Measurements from ENCODE around the gene GRM4.

GRM4 gene

DNA sequence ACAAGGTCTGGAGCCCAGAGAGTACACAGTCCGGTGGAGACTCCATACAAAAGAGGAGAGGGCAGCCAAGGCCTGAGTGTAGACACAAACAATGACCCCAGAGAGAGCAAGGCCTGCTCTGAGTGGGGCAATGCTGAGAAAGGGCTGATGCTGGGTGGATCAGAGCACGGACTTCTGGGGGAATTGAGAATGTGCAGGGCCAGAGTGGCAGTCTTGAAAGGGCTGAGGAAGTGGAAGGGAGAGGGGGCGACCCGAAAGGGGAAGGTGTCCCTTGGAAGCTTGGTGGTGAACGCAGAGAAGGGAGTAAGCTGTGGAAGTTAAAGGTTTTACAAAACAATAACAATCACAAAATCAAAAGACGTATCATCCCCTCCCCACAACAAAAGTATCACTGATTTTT is 12.0 kb upstream of the GRM4 start:
- no peak for DNase-seq (ENCODE audit: low read depth in 1 of 2, low spot score in 1 of 2)

- DNase-seq (ENCODE audit: low read depth in 1 of 2, low spot score in 1 of 2): no peak
Measured at GRCh38 chr6:34157236-34157830, 11.4 kb upstream of the GRM4 start.

DNA sequence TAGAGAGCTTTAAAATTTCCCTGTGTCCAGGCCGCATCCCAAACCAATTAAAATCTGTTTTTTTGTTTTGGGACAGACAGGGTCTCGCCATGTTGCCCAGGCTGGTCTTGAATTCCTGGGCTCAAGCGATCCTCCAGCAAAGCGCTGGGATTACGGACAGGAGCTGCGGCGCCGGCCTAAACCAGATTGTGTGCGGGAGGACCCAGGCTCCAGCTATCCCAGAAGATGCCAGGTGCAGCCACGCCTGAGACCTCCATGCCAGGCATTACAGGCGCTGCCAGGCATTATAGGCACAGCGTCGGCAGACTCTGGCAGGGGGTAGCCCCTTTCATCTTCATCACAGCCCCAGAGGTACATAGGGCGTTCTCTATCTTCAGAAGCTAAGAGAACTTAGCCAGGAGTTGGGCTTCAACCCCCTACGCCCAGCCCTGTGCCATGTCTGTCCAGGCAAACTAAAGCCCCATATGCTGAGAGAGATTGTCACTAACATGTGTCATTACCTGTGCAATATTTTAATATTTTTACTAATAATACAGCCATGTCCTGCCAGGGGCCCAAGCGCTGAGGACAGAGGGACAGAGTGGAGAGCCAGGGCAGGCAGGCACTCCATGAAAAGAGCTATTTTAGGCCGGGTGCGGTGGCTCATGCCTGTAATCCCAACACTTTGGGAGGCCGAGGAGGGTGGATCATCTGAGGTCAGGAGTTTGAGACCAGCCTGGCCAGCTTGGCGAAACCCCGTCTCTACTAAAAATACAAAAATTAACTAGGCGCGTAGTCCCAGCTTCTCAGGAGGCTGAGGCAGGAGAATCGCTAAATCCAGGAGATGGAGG is 9.8 kb upstream of the GRM4 start:
- DNase-seq (ENCODE audit: low read depth in 1 of 2, low spot score in 1 of 2): no peak

DNA sequence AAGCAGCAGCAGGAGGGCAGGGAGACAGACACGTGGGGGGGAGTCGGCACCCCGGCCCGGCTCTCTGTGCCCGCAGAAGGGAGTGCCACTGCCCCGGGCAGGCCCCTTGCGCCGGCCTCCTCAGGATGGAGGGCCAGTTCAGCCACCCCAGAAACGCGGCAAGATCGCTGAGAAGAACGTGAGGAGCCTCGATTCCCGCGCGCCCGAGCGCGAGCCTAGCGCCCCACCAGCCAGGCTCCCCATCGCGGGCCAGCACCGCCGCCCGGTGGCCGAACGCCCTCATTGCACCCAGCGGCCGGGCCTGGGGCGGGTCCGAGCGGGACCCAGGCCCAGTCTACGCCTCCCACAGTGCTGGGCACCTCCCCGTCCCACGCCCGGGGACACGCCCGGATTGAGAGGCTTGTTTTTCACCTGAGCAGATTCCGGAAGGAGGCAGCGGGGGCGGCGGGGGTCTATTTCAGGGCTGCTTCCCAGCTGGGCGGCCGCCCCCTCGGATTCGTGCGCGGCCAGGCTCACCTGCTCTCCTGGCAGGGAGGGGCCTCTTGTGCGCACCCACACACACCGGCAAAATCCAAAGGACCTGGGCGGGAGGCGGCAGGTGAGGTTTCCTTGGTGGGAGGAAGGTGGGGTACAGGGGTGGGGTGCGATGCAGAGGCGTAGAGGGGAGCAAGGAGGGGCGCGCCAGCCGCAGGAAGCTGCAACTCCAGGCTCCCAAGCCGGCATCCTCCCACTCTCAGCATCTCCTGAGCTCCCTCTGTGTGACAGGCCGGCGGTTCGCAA is 9.0 kb upstream of the GRM4 start:
- DNase-seq (ENCODE audit: low read depth in 1 of 2, low spot score in 1 of 2): peak; percentile 47 to 69

DNA sequence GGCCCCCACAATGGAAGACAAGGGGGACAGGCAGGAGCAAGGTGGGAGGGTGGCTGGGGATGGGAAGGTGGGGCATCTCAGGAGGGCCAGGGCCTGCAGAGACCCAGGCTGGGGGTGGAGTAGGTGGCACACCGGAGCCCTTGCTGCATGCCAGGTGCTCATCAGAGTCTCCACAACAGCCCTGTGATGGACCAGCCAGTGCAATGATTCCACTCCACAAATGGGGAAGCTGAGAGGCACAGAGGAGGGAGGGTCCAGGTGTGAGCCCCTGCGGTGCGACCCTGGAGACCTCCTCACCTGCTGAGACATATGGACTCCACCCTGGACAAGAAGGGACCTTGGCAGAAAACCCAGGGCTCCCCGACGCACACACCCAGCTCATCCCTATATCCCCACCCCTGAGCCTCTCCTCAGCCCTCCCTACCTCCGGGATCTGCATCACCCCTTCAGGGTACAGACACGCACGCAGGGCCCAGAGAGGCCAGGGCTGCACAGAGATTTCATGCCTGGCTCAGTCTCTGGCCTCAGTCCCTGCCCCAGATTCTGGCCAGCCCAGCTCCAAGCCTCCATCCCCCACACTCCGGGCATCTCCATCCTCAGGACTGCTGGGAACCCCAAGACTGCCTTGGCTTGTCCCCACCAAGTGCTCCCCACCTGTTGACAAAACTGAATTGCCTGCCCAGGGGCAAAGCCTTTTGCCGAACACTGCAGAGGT is 7.1 kb upstream of the GRM4 start:
- no peak for DNase-seq (ENCODE audit: low read depth in 1 of 2, low spot score in 1 of 2)

DNA sequence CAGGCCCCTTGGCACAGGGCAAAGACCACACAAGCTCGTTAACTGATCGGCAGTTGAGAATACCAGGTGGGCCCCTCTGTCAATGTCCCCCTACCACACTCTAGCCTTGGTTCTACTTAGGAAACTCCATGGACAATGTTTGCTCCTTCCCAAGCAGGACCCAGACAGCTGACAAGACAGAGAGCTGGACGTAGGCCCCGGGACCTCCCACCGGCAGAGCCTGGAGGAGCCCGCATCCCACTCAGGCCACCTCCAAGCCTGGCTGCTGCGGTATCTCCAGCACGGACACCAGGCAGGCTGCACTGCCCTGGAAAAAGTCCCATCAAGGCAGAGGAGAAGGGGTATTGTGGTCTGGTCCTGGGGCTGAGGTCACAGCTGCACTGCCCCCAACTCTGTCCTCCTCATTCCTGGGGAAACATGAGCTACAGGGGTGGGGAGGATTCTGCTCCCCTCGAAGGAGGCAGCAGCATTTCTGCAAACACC is 6.2 kb upstream of the GRM4 start:
- no peak for DNase-seq (ENCODE audit: low read depth in 1 of 2, low spot score in 1 of 2)

GRCh38 chr6:34151321-34152041 is 5.6 kb upstream of the GRM4 start:
- DNase-seq (ENCODE audit: low read depth in 1 of 2, low spot score in 1 of 2): no peak

DNA sequence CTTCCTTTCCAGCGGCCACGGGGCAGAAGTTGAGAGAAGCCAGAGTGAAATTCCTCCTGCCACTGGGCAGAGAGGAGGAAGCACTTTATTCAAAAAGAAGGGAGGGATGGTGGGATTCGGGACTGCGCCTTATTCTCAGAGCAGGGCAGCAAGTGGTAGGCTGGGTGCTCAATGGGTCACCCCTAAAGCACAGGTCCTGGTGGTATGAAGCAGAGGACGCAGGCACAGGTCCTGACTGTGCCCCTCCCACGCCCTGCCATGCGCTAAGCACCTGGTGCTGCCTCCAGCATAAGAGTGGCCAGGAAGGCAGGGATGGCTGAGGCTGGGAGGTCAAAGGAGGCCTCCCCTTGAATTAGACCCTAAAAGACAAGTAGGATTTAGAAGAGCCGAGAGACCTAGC is 4.9 kb upstream of the GRM4 start:
- DNase-seq (ENCODE audit: low read depth in 1 of 2, low spot score in 1 of 2): no peak

- no peak for DNase-seq (ENCODE audit: low read depth in 1 of 2, low spot score in 1 of 2)
Measured at GRCh38 chr6:34149831-34150400, 4.0 kb upstream of the GRM4 start.

DNA sequence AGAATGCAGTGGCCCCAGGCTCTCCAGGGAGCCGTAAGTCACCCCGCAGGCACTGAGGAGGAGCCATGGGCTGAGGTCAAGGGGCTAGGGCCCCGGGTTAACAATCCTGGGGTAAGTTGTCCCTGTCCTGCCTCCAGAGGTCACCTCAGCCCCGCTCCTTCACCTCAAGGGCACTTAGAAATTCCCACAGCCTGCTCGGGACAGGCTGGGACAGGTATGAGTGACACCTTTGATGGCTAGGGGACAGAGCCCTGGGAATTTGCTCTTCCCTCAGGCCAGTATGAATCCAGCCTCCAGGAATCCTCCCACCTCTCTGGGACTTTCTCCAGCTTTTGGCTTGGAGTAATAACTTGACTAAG is 3.5 kb upstream of the GRM4 start:
- no peak for DNase-seq (ENCODE audit: low read depth in 1 of 2, low spot score in 1 of 2)

DNA sequence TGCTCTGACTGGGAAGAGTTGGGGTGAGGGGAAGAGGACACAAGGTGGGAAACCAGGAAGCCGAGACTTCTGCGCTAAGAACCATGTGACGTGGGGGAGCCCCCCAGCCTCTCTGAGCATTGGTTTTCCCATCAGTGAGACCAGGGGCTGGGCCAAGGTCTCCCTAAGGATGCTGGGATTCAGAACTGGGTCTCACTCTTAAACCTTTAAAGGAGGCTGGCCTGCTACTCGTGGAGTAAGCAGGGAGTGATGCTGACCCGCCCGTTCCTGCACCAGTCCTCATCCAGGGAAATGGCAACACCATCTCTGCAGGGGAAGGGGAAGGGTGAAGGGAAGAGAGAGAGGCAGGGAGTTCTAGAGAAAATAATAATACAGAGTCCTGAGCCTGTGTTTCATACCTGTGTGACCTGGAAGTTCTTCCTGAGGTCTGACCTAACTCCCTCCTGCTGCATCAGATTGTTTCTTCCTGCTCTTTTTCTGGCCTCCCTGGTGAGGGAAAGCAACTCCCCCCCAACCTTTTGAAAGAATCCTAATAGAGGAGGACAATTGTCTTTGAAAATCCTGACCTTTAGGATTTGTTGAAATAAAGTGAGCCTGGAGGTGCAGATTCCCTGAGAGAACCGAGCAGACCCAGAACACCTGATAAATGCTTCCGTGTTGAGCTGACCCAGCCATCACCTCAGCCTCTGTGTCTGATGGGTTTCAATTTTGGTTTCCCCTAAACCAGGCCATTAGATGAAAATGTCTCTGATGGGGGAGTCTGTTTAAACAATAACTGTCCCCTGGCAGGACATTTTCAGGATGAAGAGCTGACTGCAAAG is 3.0 kb upstream of the GRM4 start:
- no peak for DNase-seq (ENCODE audit: low read depth in 1 of 2, low spot score in 1 of 2)

DNA sequence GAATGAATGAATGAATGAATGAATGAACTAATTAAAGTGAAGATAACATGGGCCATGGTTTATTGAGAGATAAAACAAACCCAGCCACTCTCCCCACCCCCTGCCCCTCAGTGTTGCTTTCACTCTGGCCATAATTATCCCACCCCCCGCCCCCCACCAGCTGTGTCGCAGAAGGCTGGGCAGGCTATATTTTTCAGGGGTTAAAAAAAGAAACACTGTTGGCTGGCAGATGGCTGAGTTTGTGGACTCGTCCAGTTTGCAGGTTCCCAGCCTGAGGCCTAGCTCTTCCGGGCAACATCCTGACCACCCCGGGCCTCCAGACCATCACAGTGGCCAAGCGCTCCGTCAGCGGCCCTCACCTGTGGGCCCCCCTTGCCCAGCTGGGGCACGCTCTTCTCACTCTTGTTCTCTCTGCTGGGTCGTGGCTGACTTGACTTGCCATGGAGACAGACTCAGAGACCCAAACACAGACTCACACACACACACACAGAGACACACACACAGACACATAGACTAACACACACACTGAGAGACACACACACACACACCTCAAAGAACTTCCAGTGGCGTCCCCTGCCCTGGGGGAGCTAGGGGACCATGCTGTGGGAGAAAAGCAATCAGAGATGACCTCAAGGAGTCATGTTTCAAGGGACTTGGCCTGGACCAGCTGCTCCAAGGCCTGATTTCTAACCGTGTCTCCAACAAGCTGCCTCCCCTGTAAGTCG is 2.2 kb upstream of the GRM4 start:
- DNase-seq (ENCODE audit: low read depth in 1 of 2, low spot score in 1 of 2): no peak

GRCh38 chr6:34146801-34147592 is 1.1 kb upstream of the GRM4 start:
- DNase-seq (ENCODE audit: low read depth in 1 of 2, low spot score in 1 of 2): no peak

- DNase-seq (ENCODE audit: low read depth in 1 of 2, low spot score in 1 of 2): no peak
Measured at GRCh38 chr6:34145161-34146020, 496 bp downstream of the GRM4 start.

- no peak for DNase-seq (ENCODE audit: low read depth in 1 of 2, low spot score in 1 of 2)
Measured at GRCh38 chr6:34144581-34145160, 1.2 kb downstream of the GRM4 start.

DNA sequence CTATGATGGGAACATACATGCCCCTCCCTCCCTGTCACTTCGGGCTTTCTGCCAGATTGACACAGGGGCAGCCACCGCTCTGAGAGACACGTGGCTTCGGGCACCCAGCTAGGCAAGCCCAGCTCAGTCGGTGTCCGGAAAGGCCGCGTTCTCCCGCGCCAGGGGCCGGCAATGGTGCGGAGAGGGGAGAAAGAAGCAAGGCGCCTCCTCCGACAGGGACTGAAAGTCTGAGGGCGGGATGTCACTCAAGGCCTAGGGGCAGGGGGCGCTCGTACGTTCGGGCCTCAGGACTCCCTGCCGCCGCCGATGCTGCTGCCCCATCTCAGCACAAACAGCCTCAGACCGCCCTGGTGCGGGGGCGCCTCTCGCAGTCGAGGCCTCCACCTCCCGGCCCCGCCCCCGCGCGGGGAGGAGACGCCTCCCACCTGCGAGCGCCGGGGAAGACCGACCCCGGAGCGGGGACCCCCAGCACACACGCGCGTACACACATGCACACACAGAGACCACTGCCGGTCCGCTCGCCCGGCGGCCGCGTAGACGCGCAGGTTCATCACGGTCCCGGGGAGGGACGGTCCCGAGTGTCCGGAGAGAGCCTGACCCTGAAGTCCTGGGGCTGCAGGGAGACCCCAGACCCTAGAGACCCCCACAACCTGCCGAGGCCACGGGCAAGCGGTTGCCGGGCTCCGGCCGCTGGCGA is 1.9 kb downstream of the GRM4 start:
- DNase-seq (ENCODE audit: low read depth in 1 of 2, low spot score in 1 of 2): no peak
